Measurements from ENCODE around the gene ALG8. TPM values are rescaled to one million over a fixed set of nuclear protein-coding genes. Genes with fewer than 3 reads are reported as not detected.

Gene ALG8
- total RNA-seq, 1 donor: 38.4 TPM

- H3K27me3 ChIP-seq (ENCODE audit: insufficient read depth, low read length): no peaks in the 10 kb centered on the region
- no peak for DNase-seq (ENCODE audit: insufficient read length, low spot score, missing footprints)
- H3K36me3 ChIP-seq (ENCODE audit: insufficient read depth, low read length): no peaks in the 10 kb centered on the region
- H3K4me2 ChIP-seq (ENCODE audit: insufficient read depth, low read length): no peak overlapping the region
- H3K4me1 ChIP-seq (ENCODE audit: insufficient read depth, low read length): peaks cover 7% of the 10 kb centered on the region
- no peaks in the 10 kb centered on the region for H3K79me2 ChIP-seq (ENCODE audit: insufficient read depth, low read length)
- no peaks in the 10 kb centered on the region for H3K9me3 ChIP-seq (ENCODE audit: low read depth, low read length)
- no peak for TF ChIP-seq CTCF (IDR thresholded peaks at IDR 0.05; ENCODE audit: extremely low read depth, low read depth, low read length)
- no peak overlapping the region for H3K27ac ChIP-seq (ENCODE audit: low read depth, low read length)
- no peak overlapping the region for H2AFZ ChIP-seq (ENCODE audit: low read length)
- H4K20me1 ChIP-seq (ENCODE audit: insufficient read depth, low read length): no peaks in the 10 kb centered on the region
- no peak overlapping the region for H3K4me3 ChIP-seq (ENCODE audit: insufficient read depth, low read length)
Observed at GRCh38 chr11:78056093-78056492, 83.3 kb downstream of the ALG8 start.

GRCh38 chr11:78054971-78055370, 84.5 kb downstream of the ALG8 start:
- Histone ChIP-seq H3K27ac (ENCODE audit: low read depth, low read length) (no peak overlapping the region), H4K20me1 (ENCODE audit: insufficient read depth, low read length) (no peaks in the 10 kb centered on the region), H3K79me2 (ENCODE audit: insufficient read depth, low read length) (no peaks in the 10 kb centered on the region), H3K4me3 (ENCODE audit: insufficient read depth, low read length) (no peak overlapping the region), H3K27me3 (ENCODE audit: insufficient read depth, low read length) (no peaks in the 10 kb centered on the region), H3K36me3 (ENCODE audit: insufficient read depth, low read length) (no peaks in the 10 kb centered on the region), H3K4me2 (ENCODE audit: insufficient read depth, low read length) (no peak overlapping the region), H2AFZ (ENCODE audit: low read length) (no peak overlapping the region), H3K9me3 (ENCODE audit: low read depth, low read length) (no peaks in the 10 kb centered on the region), H3K4me1 (ENCODE audit: insufficient read depth, low read length) (peaks cover 8% of the 10 kb centered on the region)
- no peak for TF ChIP-seq CTCF (IDR thresholded peaks at IDR 0.05; ENCODE audit: extremely low read depth, low read depth, low read length)
- DNase-seq (ENCODE audit: insufficient read length, low spot score, missing footprints): no peak

- Histone ChIP-seq H3K4me2 (ENCODE audit: insufficient read depth, low read length) (peak overlapping the region; percentile 39), H2AFZ (ENCODE audit: low read length) (peak overlapping the region; percentile 60), H3K4me3 (ENCODE audit: insufficient read depth, low read length) (no peak overlapping the region), H3K27me3 (ENCODE audit: insufficient read depth, low read length) (no peaks in the 10 kb centered on the region), H4K20me1 (ENCODE audit: insufficient read depth, low read length) (no peaks in the 10 kb centered on the region), H3K36me3 (ENCODE audit: insufficient read depth, low read length) (no peaks in the 10 kb centered on the region), H3K9me3 (ENCODE audit: low read depth, low read length) (no peaks in the 10 kb centered on the region), H3K79me2 (ENCODE audit: insufficient read depth, low read length) (no peaks in the 10 kb centered on the region), H3K27ac (ENCODE audit: low read depth, low read length) (peak overlapping the region; percentile 60), H3K4me1 (ENCODE audit: insufficient read depth, low read length) (peaks cover 11% of the 10 kb centered on the region)
- peak; percentile 85 for DNase-seq (ENCODE audit: insufficient read length, low spot score, missing footprints)
- no peak for TF ChIP-seq CTCF (IDR thresholded peaks at IDR 0.05; ENCODE audit: extremely low read depth, low read depth, low read length)
Observed at GRCh38 chr11:78050964-78051831, 88.2 kb downstream of the ALG8 start.

Small RNA genes within 50 kb of the gene (small RNA-seq; reads per million reads assigned to genes)
- not detected for gene RNU6-126P

Other genes starting within 250 kb of the ALG8 start
- 35.8 and 43.6 TPM in 2 replicates for gene INTS4, start 145.0 kb downstream of the ALG8 start, total RNA-seq
- 0.29 and 0.36 TPM in 2 replicates for gene KCTD14, start 116.3 kb downstream of the ALG8 start, total RNA-seq
- not detected in 2 replicates for gene THRSP, start 75.8 kb downstream of the ALG8 start, total RNA-seq
- 98.1 and 115 TPM in 2 replicates for gene NDUFC2, start 59.8 kb downstream of the ALG8 start, total RNA-seq
- gene KCTD21, start 49.0 kb upstream of the ALG8 start, total RNA-seq: 14.5 and 15.0 TPM in 2 replicates
- gene USP35, start 49.3 kb upstream of the ALG8 start, total RNA-seq: 21.4 and 26.2 TPM in 2 replicates